ENCODE results near the gene OR5T1.

DNA sequence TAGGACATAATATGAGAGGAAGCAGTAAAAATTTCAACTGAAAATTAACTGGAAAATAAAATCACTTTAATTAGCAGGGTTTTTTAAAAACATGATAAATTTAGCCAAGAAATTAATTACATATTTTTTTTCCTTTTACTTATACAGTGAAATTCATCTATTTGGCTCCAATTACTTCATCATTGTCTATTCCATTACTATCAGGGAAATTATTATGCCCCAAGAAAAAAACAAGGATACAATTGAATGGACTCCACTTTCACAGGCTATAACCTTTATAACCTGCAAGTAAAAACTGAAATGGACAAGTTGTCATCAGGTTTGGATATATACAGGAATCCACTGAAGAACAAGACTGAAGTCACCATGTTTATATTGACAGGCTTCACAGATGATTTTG lies 22.0 kb upstream of the OR5T1 start, which contains the start of gene OR5T3:
- TF ChIP-seq, protein P1, sequence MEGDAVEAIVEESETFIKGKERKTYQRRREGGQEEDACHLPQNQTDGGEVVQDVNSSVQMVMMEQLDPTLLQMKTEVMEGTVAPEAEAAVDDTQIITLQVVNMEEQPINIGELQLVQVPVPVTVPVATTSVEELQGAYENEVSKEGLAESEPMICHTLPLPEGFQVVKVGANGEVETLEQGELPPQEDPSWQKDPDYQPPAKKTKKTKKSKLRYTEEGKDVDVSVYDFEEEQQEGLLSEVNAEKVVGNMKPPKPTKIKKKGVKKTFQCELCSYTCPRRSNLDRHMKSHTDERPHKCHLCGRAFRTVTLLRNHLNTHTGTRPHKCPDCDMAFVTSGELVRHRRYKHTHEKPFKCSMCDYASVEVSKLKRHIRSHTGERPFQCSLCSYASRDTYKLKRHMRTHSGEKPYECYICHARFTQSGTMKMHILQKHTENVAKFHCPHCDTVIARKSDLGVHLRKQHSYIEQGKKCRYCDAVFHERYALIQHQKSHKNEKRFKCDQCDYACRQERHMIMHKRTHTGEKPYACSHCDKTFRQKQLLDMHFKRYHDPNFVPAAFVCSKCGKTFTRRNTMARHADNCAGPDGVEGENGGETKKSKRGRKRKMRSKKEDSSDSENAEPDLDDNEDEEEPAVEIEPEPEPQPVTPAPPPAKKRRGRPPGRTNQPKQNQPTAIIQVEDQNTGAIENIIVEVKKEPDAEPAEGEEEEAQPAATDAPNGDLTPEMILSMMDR (IDR thresholded peaks at IDR 0.05), result no peak
- TF ChIP-seq EP300 (IDR thresholded peaks at IDR 0.05) (no peak), CEBPB (IDR thresholded peaks at IDR 0.05) (no peak), JUN (IDR thresholded peaks at IDR 0.05) (no peak), EHMT2 (IDR thresholded peaks at IDR 0.05; ENCODE audit: low read depth) (no peak), POLR2A (IDR thresholded peaks at IDR 0.05; ENCODE audit: low read length) (no peak), MAFK (IDR thresholded peaks at IDR 0.05; ENCODE audit: partially characterized antibody) (no peak), RNF2 (IDR thresholded peaks at IDR 0.05; ENCODE audit: borderline replicate concordance, low read depth) (no peak), HOXB13 (CRISPR knock-in tag; IDR thresholded peaks at IDR 0.05; ENCODE audit: low read depth) (no peak), MYC (IDR thresholded peaks at IDR 0.05; ENCODE audit: borderline replicate concordance, low read length) (no peak)
- TF ChIP-seq, protein P2, sequence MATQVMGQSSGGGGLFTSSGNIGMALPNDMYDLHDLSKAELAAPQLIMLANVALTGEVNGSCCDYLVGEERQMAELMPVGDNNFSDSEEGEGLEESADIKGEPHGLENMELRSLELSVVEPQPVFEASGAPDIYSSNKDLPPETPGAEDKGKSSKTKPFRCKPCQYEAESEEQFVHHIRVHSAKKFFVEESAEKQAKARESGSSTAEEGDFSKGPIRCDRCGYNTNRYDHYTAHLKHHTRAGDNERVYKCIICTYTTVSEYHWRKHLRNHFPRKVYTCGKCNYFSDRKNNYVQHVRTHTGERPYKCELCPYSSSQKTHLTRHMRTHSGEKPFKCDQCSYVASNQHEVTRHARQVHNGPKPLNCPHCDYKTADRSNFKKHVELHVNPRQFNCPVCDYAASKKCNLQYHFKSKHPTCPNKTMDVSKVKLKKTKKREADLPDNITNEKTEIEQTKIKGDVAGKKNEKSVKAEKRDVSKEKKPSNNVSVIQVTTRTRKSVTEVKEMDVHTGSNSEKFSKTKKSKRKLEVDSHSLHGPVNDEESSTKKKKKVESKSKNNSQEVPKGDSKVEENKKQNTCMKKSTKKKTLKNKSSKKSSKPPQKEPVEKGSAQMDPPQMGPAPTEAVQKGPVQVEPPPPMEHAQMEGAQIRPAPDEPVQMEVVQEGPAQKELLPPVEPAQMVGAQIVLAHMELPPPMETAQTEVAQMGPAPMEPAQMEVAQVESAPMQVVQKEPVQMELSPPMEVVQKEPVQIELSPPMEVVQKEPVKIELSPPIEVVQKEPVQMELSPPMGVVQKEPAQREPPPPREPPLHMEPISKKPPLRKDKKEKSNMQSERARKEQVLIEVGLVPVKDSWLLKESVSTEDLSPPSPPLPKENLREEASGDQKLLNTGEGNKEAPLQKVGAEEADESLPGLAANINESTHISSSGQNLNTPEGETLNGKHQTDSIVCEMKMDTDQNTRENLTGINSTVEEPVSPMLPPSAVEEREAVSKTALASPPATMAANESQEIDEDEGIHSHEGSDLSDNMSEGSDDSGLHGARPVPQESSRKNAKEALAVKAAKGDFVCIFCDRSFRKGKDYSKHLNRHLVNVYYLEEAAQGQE (IDR thresholded peaks at IDR 0.05), result no peak
- TF ChIP-seq, protein P3, sequence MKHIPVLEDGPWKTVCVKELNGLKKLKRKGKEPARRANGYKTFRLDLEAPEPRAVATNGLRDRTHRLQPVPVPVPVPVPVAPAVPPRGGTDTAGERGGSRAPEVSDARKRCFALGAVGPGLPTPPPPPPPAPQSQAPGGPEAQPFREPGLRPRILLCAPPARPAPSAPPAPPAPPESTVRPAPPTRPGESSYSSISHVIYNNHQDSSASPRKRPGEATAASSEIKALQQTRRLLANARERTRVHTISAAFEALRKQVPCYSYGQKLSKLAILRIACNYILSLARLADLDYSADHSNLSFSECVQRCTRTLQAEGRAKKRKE (CRISPR knock-in tag; IDR thresholded peaks at IDR 0.05; ENCODE audit: low read depth), result no peak
- TF ChIP-seq, protein P4, sequence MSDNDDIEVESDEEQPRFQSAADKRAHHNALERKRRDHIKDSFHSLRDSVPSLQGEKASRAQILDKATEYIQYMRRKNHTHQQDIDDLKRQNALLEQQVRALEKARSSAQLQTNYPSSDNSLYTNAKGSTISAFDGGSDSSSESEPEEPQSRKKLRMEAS (IDR thresholded peaks at IDR 0.05), result no peak
- TF ChIP-seq, protein P5, sequence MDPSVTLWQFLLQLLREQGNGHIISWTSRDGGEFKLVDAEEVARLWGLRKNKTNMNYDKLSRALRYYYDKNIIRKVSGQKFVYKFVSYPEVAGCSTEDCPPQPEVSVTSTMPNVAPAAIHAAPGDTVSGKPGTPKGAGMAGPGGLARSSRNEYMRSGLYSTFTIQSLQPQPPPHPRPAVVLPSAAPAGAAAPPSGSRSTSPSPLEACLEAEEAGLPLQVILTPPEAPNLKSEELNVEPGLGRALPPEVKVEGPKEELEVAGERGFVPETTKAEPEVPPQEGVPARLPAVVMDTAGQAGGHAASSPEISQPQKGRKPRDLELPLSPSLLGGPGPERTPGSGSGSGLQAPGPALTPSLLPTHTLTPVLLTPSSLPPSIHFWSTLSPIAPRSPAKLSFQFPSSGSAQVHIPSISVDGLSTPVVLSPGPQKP (IDR thresholded peaks at IDR 0.05; ENCODE audit: low read depth, low read length), result no peak
